ENCODE results near the gene CXCL8.

Gene CXCL8

GRCh38 chr4:73753215-73753614 is 12.8 kb downstream of the CXCL8 start:
- DNase-seq, result no peak
- Histone ChIP-seq H3K4me3 (ENCODE audit: low read depth, low read length) (no peak overlapping the region), H3K27ac (no peak overlapping the region), H3K27me3 (replicated peaks) (no peaks in the 10 kb centered on the region), H3K36me3 (replicated peaks) (no peaks in the 10 kb centered on the region)
- TF ChIP-seq CTCF (IDR thresholded peaks at IDR 0.05; ENCODE audit: low read depth, low read length, missing control alignments), result no peak
- in situ Hi-C loops (cut with HindIII; ENCODE audit: low pct_ligation_motif_present, low sequenced_read_pairs), result no loop called here

- in situ Hi-C loops (cut with HindIII; ENCODE audit: low pct_ligation_motif_present, low sequenced_read_pairs), result no loop called here
- no peak for DNase-seq
Measured at GRCh38 chr4:73754934-73755333, 14.6 kb downstream of the CXCL8 start.

GRCh38 chr4:73759357-73759756 is 19.0 kb downstream of the CXCL8 start:
- no peaks in the 10 kb centered on the region for H3K36me3 ChIP-seq (replicated peaks)
- H3K27me3 ChIP-seq (replicated peaks), result no peaks in the 10 kb centered on the region
- no peak for DNase-seq
- H3K27ac ChIP-seq, result no peak overlapping the region
- in situ Hi-C loops (cut with HindIII; ENCODE audit: low pct_ligation_motif_present, low sequenced_read_pairs), result no loop called here
- H3K4me3 ChIP-seq (ENCODE audit: low read depth, low read length), result no peak overlapping the region
- TF ChIP-seq CTCF (IDR thresholded peaks at IDR 0.05; ENCODE audit: low read depth, low read length, missing control alignments), result no peak

More at GRCh38 chr4:73754934-73755333, 14.6 kb downstream of the CXCL8 start:
- no peak overlapping the region for H3K4me3 ChIP-seq (ENCODE audit: low read depth, low read length)
- H3K27me3 ChIP-seq (replicated peaks), result no peaks in the 10 kb centered on the region
- H3K36me3 ChIP-seq (replicated peaks), result no peaks in the 10 kb centered on the region
- H3K27ac ChIP-seq, result no peak overlapping the region
- TF ChIP-seq CTCF (IDR thresholded peaks at IDR 0.05; ENCODE audit: low read depth, low read length, missing control alignments), result no peak

- in situ Hi-C loops (cut with HindIII; ENCODE audit: low pct_ligation_motif_present, low sequenced_read_pairs), result no loop called here
- Histone ChIP-seq H3K36me3 (replicated peaks) (no peaks in the 10 kb centered on the region), H3K27ac (no peak overlapping the region), H3K27me3 (replicated peaks) (no peaks in the 10 kb centered on the region), H3K4me3 (ENCODE audit: low read depth, low read length) (no peak overlapping the region)
- no peak for DNase-seq
- TF ChIP-seq CTCF (IDR thresholded peaks at IDR 0.05; ENCODE audit: low read depth, low read length, missing control alignments), result no peak
Measured at GRCh38 chr4:73761856-73762255, 21.5 kb downstream of the CXCL8 start.

- TF ChIP-seq CTCF (IDR thresholded peaks at IDR 0.05; ENCODE audit: low read depth, low read length, missing control alignments), result no peak
- Histone ChIP-seq H3K27ac (no peak overlapping the region), H3K4me3 (ENCODE audit: low read depth, low read length) (no peak overlapping the region), H3K27me3 (replicated peaks) (no peaks in the 10 kb centered on the region), H3K36me3 (replicated peaks) (no peaks in the 10 kb centered on the region)
- no peak for DNase-seq
- in situ Hi-C loops (cut with HindIII; ENCODE audit: low pct_ligation_motif_present, low sequenced_read_pairs), result no loop called here
Measured at GRCh38 chr4:73762409-73762808, 22.0 kb downstream of the CXCL8 start.

- TF ChIP-seq CTCF (IDR thresholded peaks at IDR 0.05; ENCODE audit: low read depth, low read length, missing control alignments), result no peak
- Histone ChIP-seq H3K36me3 (replicated peaks) (no peaks in the 10 kb centered on the region), H3K4me3 (ENCODE audit: low read depth, low read length) (no peak overlapping the region), H3K27ac (no peak overlapping the region), H3K27me3 (replicated peaks) (no peaks in the 10 kb centered on the region)
- no peak for DNase-seq
- in situ Hi-C loops (cut with HindIII; ENCODE audit: low pct_ligation_motif_present, low sequenced_read_pairs), result no loop called here
Measured at GRCh38 chr4:73763877-73764276, 23.5 kb downstream of the CXCL8 start.

Measured in brain microvascular endothelial cell (primary cell).